GM15510 (cell line): ENCODE measurements around the gene KRTAP4-2.
"Not testable (repeated sequence)": the region's sequence is repeated elsewhere in the genome, so short reads cannot be mapped to it uniquely, and the experiment has no call there.

Experiments
- POLR2A ChIP-seq: IDR thresholded peaks from 3 replicates; pipeline ENCODE4 v1.6.1; 2011; ENCODE audit warnings: borderline replicate concordance; ENCODE audit not compliant: insufficient read length; ENCODE audit errors: extremely low read depth

KRTAP4-2 gene

DNA sequence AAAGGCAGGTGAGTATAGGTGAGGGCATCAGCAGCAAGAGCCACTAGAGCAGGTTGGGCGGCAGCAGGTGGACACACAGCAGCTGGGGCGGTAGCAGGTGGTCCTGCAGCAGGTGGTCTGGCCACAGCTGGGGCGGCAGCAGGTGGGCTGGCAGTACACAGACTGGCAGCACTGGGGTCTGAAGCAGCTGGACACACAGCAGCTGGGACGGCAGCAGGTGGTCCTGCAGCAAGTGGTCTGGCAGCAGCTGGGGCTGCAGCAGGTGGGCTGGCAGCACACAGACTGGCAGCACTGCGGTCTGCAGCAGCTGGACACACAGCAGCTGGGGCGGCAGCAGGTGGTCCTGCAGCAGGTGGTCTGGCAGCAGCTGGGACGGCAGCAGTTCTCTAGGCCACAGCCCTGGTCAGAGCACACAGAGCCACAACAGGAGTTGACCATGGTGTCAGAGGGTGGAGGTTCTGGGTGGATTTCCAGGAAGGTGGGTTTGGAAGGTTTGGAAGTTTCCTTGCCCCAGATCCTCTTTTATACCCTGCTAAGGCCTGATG is at the start of gene KRTAP4-2:
KRTAP4-2 (minus strand) TSS at position 495 of the 545 bp plus-strand sequence; CDS start at position 438, 57 bp downstream.
- no peak for TF ChIP-seq POLR2A

DNA sequence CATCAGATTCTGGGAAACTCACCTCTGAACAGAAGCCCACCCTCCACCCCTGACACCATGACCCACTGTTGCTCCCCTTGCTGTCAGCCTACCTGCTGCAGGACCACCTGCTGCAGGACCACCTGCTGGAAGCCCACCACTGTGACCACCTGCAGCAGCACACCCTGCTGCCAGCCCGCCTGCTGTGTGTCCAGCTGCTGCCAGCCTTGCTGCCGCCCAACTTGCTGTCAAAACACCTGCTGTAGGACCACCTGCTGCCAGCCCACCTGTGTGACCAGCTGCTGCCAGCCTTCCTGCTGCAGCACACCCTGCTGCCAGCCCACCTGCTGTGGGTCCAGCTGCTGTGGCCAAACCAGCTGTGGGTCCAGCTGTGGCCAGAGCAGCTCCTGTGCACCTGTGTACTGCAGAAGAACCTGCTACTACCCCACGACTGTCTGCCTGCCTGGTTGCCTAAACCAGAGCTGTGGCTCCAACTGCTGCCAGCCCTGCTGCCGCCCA is 48.6 kb upstream of the KRTAP4-2 start, which contains the start of gene KRTAP9-2:
KRTAP9-2 (plus strand) TSS at position 51 of the 498 bp plus-strand sequence; CDS start at position 58, 7 bp downstream.
- not testable (repeated sequence) for TF ChIP-seq POLR2A

DNA sequence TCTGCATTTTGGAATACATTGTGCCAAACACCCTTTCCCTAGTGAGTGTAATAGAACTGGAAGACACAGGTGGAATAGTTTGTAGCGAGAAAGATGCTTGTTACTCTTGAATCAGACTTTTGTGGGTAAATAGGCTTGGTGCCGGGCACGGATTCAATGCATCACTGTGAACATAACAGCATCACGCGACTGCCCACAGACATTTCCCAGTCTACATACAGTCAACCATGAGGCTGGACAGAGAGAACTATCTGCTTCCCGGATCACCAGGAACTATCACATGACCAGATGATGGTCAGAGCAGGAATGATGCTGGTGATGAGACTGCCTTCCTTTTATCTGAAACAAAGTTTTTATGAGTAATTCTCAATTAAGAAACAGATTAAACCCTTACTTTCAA is 48.0 kb upstream of the KRTAP4-2 start:
- no peak for TF ChIP-seq POLR2A

DNA sequence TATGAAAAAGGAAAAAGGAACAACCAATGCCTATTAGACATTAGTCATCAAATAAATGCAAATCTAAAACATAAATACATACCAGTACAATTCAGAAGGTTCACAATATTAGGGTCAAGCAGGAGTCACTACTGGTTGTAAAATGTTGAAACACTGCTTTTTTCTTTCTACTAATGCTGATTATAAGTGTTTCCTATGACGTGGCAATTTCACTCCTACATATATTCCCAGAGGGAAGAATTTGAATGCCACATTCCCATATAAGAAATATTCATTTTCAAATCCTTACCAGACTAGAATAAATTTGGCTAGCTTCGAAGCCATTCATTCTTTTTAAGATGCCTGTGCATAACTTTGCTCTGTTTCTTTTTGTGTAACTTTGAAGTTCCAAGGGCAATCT is 45.8 kb upstream of the KRTAP4-2 start:
- no peak for TF ChIP-seq POLR2A

DNA sequence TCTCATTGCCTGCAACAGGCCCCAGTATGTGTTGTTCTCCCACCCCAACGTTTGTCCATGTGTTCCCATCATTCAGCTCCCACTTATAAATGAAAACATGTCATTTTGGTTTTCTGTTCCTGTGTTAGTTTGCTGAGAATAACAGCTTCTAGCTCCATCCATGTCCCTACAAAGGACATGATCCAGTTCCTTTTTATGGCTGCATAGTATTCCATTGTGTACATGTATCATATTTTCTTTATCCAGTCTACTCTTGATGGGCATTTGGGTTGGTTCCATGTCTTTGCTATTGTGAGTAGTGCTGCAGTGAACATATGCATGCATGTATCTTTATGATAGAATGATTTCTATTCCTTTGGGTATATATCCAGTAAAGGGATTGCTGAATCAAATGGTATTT is 37.7 kb upstream of the KRTAP4-2 start:
- no peak for TF ChIP-seq POLR2A

DNA sequence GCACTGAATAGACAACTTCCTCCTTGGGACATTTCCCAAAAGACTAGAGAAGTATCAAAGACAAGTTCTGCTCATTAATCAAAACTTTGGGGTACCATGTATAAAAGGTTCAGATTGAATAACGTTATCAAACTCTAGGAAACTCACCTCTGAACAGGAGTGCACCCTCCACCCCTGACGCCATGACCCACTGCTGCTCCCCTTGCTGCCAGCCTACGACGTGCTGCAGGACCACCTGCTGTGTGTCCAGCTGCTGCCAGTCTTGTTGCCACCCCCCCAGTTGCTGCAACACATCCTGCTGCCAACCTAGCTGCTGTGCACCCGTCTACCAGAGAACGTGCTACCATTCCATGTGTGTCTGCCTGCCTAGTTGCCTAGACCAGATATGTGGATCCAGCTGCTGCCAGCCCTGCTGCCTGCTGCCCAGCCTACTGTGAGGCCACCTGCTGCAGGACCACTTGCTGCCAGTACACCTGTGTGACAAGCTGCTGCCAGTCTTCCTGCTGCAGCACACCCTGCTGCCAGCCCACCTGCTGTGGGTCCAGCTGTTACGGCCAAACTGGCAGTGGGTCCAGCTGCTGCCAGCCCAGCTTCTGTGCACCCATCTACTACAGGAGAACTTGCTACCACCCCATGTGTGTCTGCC is 34.6 kb upstream of the KRTAP4-2 start:
- TF ChIP-seq POLR2A: no peak

DNA sequence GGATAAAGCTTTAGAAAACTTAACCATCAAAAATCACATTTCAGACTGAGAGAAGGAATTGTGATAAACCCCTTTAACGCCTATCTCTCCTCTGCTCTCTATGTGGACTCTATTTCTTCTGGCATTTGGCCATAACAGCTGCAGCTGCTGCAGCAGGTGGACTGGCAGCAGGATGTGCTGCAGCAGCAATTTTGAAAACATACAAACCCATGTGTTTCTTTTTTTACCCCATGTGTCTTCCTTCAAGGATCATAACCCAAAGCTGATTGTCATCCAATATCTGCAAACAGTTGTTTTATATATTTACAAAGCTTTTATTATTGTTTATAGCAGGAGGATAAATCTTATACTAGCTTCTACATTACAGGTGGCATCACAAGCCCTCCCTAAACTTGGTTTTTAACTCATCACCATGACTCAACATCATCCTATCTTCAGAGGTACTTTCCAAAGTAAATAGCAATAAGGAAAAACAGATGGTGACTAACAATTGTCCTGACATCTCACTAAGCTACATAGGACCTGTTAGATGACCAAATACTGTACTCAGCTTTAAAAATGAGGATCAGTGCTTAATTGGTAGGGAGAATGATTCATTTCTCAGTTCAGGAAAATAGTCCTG is 33.9 kb upstream of the KRTAP4-2 start:
- no peak for TF ChIP-seq POLR2A

DNA sequence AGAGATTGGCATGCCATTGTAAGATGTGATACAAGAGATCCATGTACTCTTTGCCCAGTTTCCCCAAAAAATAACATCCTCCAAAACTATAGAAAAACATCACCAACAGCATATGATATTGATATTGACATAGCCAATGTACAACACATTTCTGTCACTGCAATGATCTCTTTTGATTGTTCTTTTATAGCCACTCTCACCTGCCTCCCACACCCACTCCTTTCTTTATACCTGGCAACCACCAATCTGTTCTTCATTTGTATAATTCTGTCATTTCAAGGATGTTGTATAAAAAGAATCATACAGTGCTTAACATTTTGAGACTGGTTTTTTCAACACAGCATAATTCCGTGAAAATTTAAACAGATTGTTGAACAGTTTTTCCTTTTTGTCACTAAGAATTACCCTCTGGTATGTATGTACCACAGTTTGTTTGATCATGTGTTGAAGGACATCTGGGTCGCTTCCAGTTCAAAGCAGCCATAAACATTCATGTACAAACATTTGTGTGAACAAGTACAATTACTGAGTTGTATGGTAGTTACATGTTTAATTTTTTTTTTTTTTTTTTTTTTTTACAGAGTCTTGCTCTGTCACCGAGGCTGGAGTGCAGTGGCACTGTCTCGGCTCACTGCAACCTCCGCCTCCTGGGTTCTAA is 21.5 kb upstream of the KRTAP4-2 start:
- no peak for TF ChIP-seq POLR2A

DNA sequence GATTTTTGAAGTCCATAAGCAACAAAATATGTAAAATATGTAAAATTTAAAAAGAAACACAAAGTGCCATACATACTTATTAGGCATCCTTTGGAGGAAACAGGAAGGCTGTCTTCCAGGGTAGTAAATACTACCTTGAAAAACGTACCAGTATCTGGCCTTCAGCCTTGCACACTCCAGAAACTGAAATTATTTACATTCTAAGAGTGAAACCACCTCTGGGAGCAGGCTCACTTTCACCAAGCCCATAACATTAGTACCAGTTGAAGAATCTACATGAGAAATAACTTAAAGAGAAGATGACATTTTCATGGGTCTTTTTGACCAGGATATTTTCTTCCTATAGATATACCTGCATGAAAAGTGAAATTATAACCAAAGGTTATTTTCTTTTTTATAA is 18.0 kb upstream of the KRTAP4-2 start:
- no peak for TF ChIP-seq POLR2A

DNA sequence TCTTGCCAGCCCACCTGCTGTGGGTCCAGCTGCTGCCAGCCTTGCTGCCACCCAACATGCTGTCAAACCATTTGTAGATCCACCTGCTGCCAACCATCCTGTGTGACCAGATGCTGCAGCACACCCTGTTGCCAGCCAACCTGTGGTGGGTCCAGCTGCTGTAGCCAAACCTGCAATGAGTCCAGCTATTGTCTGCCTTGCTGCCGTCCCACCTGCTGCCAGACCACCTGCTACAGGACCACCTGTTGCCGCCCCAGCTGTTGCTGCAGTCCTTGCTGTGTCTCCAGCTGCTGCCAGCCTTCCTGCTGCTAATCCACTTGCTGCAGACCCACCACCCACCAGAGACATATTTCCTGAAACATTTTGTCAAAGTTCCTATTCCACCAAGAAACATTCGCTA is 12.3 kb upstream of the KRTAP4-2 start:
- TF ChIP-seq POLR2A: no peak

DNA sequence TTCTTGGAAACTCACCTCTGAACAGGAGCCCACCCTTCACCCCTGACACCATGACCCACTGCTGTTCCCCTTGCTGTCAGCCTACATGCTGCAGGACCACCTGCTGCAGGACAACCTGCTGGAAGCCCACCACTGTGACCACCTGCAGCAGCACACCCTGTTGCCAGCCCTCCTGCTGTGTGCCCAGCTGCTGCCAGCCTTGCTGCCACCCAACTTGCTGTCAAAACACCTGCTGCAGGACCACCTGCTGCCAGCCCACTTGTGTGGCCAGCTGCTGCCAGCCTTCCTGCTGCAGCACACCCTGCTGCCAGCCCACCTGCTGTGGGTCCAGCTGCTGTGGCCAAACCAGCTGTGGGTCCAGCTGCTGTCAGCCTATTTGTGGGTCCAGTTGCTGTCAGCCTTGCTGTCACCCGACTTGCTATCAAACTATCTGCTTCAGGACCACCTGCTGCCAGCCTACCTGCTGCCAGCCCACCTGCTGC is 11.9 kb upstream of the KRTAP4-2 start, which contains the start of gene KRTAP9-1:
KRTAP9-1 (plus strand) TSS at position 51 of the 482 bp plus-strand sequence; CDS start at position 51, 0 bp downstream.
- TF ChIP-seq POLR2A: not testable (repeated sequence)

DNA sequence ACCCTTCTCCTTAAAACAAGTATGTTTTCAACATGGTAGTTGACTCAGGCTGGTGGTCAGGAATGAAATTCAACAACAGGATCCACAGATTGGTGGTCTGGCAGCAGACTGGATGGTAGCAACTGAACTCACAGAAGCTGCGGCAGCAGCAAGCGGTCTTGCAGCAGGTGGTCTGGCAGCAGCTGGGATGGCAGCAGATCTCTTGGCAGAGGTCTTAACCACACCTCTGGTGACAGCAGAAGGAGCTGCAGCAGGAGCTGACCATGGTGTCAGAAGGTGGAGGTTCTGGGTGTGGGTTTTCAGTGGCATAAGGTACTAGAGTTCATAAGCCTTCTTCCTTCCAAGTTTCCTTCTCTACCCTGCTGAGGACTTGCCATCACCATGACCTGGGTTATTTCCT is 8.9 kb upstream of the KRTAP4-2 start:
- no peak for TF ChIP-seq POLR2A

DNA sequence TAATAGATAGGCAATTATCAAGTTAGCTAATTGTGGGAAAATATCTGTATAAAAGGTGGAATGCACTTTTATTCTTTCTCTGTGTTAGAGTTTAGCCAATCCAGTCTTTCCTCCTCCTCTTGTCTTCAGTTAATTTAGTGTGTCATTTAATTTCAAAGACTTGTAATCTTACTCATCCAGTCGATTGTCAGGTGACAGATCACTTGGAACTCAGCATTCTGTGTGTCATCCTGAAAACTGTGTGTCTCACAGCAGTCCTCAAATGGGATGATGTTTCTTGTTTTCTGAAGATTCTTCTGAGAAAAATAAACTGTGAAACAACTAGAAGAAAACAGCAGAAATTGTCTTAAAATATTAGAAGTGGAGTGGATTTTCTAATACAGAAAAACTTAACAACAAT is 7.0 kb upstream of the KRTAP4-2 start:
- TF ChIP-seq POLR2A: no peak

DNA sequence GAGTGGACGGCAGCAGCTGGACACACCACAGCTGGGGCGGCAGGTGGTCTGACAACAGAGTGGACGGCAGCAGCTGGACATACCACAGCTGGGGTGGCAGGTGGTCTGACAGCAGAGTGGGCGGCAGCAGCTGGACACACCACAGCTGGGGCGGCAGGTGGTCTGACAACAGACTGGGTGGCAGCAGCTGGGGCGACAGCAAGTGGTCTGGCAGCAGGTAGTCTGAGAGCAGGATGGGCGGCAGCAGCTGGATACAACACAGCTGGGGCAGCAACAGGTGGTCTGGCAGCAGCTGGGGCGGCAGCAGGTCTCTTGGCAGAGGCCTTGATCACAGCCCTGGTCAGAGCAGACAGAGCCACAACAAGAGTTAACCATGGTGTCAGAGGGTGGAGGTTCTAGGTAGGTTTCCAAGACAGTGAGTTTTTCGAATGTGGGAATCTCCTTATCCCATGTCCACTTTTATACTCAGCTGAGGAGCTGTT is 6.5 kb upstream of the KRTAP4-2 start, which contains the start of gene KRTAP4-1:
KRTAP4-1 (minus strand) TSS at position 432 of the 482 bp plus-strand sequence; CDS start at position 375, 57 bp downstream.
- TF ChIP-seq POLR2A: no peak
